Stimulated activated CD8-positive, alpha-beta memory T cell treated with anti-CD3 and anti-CD28 coated beads, Interleukin-12 subunit alpha, Interleukin-12 subunit beta, amount 100 ng/mL, for 4 hours (primary cell): ENCODE data around the gene GALNT16.
"Not testable (repeated sequence)": the region's sequence is repeated elsewhere in the genome, so short reads cannot be mapped to it uniquely, and the experiment has no call there.

Experiments
- DNase-seq: peaks from one replicate; pipeline ENCODE4 v3.0.0-alpha.2; 2020; ENCODE audit warnings: low read depth

The GALNT16 gene

DNA sequence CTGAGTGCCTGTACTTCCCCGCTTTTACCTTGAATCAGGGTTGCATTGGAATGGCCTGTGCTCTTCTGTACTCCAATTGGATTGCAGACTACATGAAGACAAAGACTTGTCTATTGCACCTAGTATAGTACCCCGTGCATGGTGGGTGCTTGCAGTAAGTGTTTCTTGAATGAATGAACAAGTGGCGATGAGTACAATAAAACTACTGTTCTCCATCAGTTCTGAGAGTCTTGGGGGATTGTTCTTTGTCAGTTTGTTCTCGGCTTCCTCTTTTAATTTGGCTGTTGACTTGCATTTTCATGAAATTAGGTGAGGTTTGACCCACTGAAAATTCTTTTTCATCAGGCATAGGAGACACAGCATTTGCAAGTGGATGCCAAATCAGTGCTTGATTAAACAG, 104.0 kb downstream of the GALNT16 start:
- DNase-seq = no peak

DNA sequence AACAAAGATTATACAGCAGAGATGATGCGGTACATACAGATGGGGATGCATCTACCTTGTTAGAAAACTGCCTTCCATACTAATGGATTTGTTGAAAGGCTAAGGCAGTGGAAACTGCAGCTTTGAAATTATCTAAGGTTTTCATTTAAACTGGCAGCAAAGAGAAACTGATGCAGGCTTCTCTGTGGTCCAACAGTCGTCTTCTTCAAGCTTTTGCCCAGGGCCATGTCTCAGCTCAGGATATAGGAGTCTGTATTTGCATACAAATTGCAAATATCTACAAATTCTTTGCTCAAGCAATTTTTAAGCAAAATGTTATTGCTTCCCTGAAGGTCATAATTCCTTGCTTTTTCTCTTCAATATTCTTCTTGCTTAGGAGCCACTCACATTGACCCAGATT, 104.4 kb downstream of the GALNT16 start:
- no peak for DNase-seq

DNA sequence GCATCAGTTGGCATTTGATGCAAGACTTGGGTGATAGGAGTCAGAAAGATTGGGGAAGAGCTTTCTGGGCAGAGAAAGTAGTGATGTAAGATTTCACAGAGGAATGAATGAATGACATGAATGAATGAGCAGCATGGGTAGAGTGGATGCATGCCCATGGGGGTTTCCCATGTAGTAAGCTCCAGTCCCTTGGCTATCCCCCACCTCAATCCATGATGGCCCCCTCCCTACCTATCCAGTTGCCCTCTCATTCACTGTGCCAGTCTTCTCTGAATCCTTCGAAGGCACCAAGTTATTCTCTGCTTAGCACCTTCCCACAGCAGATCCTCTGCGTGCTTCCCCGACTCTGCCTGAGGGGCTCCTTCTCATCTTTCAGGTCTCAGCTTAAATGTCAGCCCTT, 106.1 kb downstream of the GALNT16 start:
- no peak for DNase-seq

DNA sequence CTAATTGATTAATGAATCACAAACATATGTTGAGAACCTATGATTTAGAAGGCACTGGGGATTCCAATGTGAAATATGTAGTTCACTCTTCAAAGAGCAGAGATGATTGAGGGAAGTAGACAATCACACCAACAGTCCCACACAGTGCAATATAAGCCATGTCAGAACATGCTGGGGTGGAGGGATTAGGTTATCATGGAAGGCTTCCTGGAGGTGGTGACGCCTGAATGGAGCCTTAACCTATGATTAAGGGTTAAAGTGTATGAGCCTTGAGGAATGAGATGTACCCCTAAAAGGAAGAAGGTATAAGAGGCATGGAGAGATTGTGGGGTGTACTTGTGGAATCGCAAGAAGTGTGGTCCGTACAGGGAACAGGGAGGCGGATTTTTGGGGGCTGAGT, 106.8 kb downstream of the GALNT16 start:
- no peak for DNase-seq

DNA sequence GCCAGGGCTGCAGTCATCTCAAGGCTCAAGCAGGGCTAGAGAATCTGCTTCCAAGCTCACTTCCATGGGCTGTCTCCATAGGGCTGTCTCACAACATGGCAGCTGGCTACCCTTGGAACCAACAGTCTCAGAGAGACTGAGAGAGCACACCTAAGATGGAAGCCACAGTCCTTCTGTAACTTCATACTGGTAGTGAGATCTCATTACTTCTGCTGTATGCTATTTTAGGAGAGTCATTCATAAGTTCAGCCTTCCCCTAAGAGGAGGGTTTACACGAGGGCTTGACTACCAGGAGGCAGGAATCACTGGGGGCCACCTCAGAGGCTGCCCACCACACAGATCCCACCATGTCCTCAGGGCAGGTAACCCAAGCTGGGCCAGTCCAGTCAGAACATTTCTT, 108.4 kb downstream of the GALNT16 start:
- DNase-seq = no peak

DNA sequence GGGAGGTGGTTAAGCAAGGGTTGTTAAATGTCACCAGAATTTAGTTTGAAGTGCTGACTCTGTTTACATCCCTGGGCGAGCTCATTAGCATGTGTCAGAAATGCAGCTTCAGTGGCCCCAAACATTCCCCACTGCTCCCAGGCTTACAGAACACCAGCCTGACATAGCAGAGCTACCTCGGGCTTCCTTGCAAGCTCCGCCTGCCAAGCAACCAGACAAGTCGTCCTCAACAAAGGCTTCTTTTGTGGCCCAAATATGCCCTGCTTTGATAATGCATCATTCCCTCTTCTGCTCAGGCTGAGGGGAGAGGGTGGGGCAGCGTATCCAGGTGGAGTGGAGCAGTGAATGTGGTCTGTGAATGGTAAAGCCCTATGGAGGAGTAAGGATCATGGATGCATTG, 110.1 kb downstream of the GALNT16 start:
- no peak for DNase-seq

DNA sequence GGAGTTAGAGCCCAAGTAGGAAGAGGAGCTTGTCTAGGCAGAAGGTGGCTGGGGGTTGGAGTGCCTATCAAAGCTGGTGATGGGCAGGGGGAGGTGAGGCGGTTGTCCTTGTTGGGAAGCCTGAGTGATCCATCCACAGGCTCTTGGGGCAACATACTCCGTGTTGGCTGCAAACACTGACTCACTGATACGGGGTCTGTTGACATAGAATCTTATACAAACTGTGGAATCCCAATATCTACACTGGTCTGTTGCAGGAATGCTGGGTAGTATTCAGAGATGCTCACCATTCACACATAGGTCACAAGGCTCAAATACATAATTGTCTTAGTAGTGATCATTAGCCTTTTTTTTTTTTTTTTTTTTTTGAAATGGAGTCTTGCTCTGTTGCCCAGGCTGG, 112.2 kb downstream of the GALNT16 start:
- DNase-seq = no peak

DNA sequence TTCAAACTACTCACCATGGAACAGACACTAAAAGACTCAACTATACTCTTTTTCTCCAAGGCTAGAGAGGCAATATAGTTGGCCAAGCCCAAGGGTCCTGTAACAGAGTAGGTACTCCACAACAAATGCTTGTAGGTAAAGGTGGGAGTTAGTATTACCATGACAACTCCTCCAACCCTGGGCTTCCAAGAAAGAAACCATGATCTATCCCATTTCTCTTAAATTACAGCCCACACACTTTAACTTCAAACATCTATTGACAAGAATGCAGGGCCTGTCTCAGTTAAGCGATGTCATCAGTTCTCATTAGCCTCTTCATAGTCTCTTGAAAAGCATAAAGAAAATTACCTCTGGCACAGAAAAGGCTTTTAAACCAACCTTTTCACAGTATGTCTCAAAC, 113.1 kb downstream of the GALNT16 start:
- DNase-seq = no peak

DNA sequence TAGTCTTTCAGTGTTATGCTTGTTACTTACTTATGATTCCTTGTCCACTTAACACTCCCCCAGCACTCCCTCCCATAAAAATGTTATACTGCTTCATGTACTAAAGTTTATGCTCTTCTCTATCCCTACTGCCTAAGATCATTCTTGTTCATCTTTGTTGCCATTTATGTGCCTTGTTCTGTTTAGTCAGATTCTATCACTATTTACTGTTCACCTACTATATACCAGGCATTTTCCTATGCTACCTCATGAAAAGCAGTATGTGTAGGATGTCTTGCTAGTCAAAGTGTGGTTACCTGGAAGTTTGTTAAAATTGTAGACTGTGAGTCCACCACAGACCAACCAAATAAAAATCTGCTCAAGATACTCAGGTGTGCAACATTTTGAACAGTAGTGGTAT, 114.3 kb downstream of the GALNT16 start:
- DNase-seq = no peak

DNA sequence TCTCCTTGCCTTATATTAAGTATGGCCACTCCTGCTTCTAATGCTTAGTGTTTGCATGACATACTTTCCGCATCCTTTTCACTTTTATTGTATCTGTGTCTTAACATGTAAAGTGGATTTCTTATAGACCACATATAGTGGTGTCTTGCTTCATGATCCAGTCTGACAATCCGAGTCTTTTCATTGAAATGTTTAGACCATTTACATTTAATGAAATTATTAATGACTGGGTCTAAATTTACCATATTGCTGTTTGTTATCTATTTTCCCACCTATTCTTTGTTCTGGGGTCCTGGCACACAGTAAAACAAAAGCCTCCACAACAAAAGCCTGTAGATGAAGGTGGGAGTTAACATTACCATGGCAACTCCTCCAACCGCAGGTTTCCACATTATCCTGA, 115.2 kb downstream of the GALNT16 start:
- no peak for DNase-seq

DNA sequence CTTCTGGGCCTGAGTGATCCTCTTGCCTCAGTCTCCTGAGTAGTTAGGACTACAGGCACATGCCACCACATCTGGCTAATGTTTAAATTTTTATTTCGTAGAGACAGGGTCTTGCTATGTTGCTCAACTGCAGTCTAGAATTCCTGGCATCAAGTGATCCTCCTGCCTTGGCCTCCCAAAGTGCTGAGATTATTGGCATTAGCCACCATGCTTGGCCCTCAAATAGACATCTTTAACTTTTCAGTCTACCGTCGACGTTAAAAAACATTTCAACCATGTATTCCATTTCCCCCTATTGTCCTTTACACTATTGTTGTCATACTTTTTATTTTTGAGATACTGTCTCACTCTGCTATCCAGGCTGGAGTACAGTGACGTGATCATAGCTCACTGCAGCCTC, 115.8 kb downstream of the GALNT16 start:
- DNase-seq = no peak

DNA sequence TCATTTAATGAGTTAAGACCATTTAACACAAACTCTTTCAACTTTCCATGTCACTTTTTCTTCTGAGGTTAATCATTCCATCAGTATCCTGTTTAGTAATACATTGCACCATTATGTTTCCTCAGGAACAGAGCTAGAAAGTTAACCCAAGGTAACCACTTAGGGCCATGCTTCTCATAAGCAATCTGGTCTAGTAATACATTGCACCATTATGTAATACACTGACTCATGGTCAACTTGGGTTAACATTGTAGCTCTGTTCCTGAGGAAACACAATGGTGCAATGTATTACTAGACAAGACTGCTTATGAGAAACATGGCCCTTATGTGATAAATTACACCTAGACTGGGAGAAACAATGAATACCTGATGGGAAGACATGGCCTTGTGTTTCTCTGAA, 116.5 kb downstream of the GALNT16 start:
- no peak for DNase-seq

DNA sequence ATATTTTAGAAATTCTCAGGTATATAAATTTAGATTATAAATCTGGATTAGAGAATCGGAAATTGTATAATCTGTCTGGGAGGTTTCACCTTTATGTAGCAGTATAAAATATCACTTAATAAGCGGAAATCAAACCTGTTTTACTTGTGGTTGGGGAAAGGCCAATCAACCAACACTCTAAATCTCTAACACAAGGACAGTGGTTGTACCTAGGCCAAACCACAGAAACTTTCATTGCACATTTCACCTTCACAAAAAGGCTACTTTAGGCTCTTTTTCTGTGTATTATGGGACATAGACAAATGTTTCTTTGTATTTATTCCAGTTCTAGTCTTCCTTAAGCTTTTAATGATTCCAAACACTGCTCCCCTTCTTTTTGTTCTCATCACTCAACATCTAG, 118.3 kb downstream of the GALNT16 start:
- DNase-seq = no peak

DNA sequence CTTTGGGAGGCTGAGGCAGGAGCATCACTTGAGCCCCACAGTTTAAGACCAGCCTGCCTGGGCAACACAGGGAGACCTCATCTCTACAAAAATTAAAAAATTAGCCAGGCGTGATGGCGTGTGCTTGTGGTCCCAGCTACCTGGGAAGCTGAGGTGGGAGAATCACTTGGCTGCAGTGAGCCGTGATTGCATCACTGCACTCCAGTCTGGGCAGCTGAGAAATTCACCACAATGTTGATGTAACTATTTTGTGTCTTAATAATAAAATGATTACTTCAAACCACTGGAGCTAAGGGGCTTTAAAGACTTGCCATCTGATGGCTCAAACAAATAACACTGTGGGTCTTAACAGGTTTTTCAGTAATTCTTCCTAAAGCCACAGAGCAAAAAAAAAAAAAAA, 127.4 kb downstream of the GALNT16 start:
- DNase-seq = no peak

DNA sequence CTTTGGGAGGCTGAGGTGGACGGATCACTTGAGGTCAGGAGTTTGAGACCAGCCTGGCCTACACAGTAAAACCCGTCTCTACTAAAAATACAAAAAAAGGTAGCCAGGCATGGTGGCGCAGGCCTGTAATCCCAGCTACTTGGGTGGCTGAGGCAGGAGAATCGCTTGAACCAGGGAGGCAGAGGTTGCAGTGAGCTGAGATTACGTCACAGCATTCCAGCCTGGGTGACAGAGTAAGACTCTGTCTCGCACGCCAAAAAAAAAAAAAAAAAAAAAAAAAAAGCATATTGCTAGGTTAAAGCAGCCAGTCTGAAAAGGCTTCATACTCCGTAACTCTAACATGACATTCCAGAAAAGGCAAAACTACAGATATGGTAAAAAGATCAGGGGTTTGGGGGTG, 131.4 kb downstream of the GALNT16 start:
- DNase-seq = not testable (repeated sequence)

DNA sequence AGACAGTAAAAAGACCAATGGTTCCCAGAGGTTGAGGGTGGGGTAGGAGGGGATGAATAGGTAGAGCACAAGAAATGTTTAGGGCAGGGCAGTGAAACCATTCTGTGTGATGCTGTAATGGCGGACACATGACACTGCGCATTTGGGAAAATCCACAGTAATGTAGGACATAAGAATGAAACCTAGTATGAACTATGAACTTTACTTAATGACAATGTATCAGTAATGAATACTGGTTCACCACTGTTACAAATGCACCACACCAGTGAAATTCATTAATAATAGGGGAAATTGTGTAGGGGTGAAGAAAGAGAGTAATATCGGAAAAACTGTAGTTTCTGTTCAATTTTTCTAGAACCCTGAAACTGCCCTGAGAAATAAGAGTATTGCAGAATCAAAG, 132.5 kb downstream of the GALNT16 start:
- DNase-seq = no peak

DNA sequence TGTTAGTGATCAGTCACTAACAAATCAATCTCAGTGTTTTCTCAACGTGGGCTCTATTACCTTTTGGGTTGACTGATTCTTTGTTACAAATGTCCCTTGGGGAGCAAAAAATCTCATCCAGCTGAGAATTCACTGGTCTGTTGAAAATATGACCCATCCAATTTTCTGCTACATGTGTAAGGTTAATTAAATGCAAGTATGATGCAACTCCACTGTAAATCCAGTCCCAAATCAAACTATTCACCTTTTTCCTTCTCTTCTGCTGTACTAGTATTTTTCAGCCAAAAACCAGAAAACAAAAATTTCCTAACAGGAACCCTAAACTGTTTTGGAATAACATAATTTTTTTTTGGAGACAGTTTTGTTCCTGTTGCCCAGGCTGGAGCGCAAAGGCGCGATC, 136.0 kb downstream of the GALNT16 start:
- no peak for DNase-seq

DNA sequence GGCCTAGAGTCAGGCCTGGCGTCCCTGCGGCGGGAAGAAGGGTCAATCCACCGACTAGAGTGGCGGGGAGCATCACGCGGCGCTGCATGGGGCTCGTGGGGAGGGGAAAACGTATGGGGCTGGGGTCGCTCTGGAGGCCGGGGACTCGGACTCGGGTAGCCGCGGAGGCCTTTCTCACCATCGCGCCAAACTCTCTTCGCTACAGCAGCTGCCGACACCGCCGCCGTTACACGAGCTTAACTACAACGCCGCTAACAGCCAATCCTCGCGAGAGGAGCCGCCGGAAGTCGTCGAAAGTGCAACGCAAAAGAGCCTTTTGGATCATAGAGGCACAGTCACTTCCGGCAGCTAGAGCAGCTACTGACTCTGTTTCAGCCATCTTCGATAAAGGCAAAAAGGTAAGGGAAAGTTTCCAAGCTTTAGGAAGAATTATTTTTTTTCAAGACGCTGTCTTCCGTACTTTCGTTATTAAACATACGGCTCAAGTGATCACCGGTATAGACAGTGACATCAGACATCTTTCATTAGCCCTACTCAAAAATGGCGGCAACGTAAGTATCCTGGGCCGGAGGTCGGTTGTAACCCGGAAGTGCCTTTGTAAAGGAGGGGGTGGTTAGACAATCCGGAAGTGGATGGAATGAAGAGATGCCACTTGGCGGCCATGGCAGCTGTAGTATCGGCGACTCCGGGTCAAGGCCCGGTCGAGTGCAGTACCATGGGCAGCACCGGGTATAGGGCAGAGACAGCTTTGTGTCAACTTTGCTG, 138.3 kb downstream of the GALNT16 start, which contains the start of the genes ERH and SLC39A9:
Gene ERH (minus strand): TSS at position 247 of the 765 bp plus-strand sequence. CDS start 66 bp downstream, at position 181.
Gene SLC39A9 (plus strand): TSS at position 640 of the 765 bp plus-strand sequence. CDS start 678 bp downstream, outside the sequence.
- peak; percentile 82 for DNase-seq

DNA sequence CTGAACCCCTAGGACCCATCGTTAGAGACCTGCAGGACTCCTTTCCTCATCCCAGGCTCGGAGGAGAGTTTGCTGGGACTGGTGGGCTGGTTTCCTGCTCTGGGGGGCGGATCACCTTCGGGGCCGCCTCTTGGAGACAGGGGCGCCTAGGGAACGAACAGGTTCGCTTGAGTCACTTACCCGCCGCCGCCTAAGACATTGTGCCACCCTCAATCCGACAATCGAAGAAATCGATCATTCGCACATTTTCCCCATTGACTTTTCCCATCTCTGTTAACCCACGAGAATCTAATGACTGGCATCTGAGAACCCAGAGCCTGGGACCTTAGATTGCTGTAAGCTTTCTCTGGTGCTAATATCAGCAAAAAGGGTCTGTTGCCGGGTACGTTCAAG, 138.9 kb downstream of the GALNT16 start:
- DNase-seq = no peak

DNA sequence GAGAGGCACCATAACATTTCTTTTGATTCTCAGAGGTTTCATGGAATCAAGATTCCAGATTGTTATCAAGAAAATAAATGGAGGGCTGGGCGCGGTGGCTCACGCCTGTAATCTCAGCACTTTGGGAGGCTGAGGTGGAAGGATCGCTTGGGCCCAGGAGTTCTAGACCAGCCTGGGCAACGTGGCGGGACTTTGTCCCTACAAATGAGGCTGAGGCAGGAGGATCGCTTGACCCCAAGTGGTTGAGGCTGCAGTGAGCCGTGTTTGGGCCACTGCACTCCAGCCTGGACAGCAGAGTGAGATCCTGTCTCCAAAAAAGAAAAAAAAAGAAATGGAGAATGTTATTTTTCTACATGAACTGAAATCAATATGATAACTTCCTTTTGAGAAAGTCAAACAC, 139.8 kb downstream of the GALNT16 start:
- DNase-seq = no peak

DNA sequence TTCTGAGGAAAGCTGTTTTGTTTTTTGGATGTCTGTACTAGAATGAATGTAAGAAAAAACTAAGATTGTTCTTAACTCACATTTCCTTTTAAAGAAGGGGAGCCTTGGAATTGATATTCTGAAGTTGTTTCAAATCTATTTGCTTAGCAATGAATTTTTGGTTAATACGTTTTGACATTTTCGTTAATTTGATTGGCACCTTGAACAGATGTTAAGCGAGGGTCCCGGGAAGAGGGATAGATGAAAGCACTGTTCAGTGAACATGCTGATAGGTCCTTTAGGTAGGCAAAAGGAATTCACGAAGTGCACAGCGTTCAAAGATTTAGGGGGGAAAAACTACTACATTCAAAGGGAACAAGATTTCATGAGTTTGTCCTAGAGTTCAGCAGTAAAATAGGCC, 140.2 kb downstream of the GALNT16 start:
- no peak for DNase-seq

DNA sequence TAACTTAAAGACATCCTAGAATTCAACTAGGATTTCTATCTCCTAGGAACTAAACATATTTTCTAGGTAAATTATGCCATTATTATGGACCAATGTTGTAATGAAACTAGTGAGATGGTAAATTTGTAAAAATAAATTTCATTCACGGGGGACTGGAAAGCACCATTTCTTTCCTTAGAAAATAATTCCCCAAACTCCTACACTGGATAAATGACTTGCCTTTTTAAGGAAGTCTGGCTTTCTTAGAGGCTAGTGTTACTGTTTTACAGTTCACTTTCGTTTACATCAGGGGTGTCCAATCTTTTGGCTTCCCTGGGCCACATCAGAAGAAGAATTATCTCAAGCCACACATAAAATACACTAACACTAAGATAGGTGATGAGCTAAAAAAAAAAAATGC, 141.9 kb downstream of the GALNT16 start:
- DNase-seq = no peak

DNA sequence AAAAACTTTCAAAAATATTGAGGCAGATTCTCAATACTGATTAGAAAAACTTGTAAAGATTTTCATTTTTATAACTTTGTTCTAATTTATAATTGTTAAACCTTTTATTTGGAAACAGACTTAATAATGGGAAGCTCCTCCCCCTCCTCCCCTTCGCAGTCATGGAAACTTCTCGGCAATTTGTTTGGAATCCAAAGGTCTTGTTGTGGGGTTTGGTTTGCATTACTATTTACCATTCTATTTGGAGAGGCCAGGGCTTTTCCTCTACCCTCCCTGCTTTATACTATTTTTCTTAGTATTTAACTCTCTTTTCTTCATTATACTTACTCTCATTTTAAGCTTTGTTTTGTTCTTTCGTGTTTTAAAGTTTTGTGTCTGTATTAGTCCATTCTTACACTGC, 144.5 kb downstream of the GALNT16 start:
- DNase-seq = no peak

DNA sequence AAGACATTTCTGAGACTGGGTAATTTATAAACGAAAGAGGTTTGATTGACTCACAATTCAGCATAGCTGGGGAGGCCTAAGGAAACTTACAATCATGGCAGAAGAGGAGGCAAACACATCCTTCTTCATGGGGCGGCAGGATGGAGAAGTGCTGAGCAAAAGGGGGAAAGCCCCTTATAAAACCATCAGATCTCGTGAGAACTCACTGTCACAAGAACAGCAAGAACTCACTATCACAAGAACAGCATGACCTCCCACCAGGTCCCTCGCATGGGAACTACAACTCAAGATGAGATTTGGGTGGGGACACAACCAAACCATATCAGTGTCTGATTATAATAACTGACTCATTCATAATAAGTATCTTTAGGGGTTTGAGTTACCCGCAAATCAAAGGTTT, 144.9 kb downstream of the GALNT16 start:
- no peak for DNase-seq
